DND-41 (cell line): Measurements from ENCODE around the gene WDHD1.

Experiments used
- ATAC-seq: fragments of 200-7000 bp; cut with Tn5 transposase; 3 replicates; pipeline ENCODE4 v1.9.1; 2021; ENCODE audit warnings: low read depth; ENCODE audit not compliant: insufficient read depth
- DNase-seq: peaks from one replicate; pipeline ENCODE4 v3.0.0-alpha.2; 2020
- H2AFZ ChIP-seq: 2 replicates; pipeline ENCODE4 v1.6.0; 2012; ENCODE audit warnings: low read depth, low read length
- H3K27ac ChIP-seq: 2 replicates; pipeline ENCODE4 v1.5.1; 2012; ENCODE audit warnings: low read length, inconsistent platforms
- H3K27me3 ChIP-seq: fragments of 200-600 bp; sonication (generic); 2 replicates; pipeline ENCODE4 v1.6.0; 2012; ENCODE audit warnings: low read length, mild to moderate bottlenecking, inconsistent platforms; ENCODE audit not compliant: insufficient read depth, poor library complexity
- H3K36me3 ChIP-seq: 2 replicates; pipeline ENCODE4 v1.5.1; 2012; ENCODE audit warnings: low read length, inconsistent platforms; ENCODE audit not compliant: insufficient read depth
- H3K4me1 ChIP-seq: 2 replicates; pipeline ENCODE4 v1.5.1; 2012; ENCODE audit warnings: mild to moderate bottlenecking, low read length; ENCODE audit not compliant: insufficient read depth
- H3K4me2 ChIP-seq: 2 replicates; pipeline ENCODE4 v1.6.0; 2012; ENCODE audit warnings: mild to moderate bottlenecking, moderate library complexity, low read length, inconsistent platforms; ENCODE audit not compliant: insufficient read depth
- H3K4me3 ChIP-seq, 2 experiments: fragments of 200-600 bp in 1 of 2; shearing (Covaris generic) in 1 of 2; 2 replicates each; pipeline ENCODE4 v1.5.1; 2012 to 2016; ENCODE audit warnings: inconsistent platforms in 2 of 2, low read length in 2 of 2, mild to moderate bottlenecking in 2 of 2, low read depth in 1 of 2, moderate library complexity in 1 of 2
- H3K79me2 ChIP-seq: 2 replicates; pipeline ENCODE4 v1.6.0; 2012; ENCODE audit warnings: low read length, inconsistent platforms; ENCODE audit not compliant: insufficient read depth
- H3K9ac ChIP-seq: 2 replicates; pipeline ENCODE4 v1.6.0; 2012; ENCODE audit warnings: low read depth, mild to moderate bottlenecking, inconsistent platforms, low read length, moderate library complexity
- H3K9me3 ChIP-seq: 2 replicates; pipeline ENCODE4 v1.5.1; 2012; ENCODE audit warnings: low read length, moderate library complexity, mild to moderate bottlenecking, inconsistent platforms; ENCODE audit not compliant: insufficient read depth, severe bottlenecking
- H4K20me1 ChIP-seq: 2 replicates; pipeline ENCODE4 v1.6.0; 2012; ENCODE audit warnings: low read length; ENCODE audit not compliant: insufficient read depth
- EZH2 ChIP-seq: IDR thresholded peaks from 3 replicates; pipeline ENCODE4 v1.6.1; 2012; ENCODE audit warnings: borderline replicate concordance, low read depth, mild to moderate bottlenecking, moderate library complexity, low read length, inconsistent platforms; ENCODE audit not compliant: severe bottlenecking

The WDHD1 gene

DNA sequence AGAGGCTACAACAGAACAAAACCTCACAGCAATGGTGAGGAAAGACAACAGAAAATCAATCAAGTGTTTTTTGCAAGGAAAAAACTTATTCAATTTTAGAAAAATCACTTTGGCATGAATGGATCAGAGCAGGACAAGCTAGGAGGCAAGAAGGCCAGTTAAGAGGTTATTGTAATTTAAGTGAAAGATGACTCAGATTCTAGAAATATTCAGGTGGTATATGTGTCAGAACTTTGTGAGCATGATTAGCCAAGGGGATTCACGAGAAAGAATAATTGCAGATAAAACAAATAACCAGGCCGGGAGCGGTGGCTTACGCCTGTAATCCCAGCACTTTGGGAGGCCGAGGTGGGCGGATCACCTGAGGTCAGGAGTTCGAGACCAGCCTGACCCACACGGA is 137.0 kb downstream of the WDHD1 start:
- peaks cover 31% of the 10 kb centered on the region; the same call in 1 of the 2 replicates for H3K79me2 ChIP-seq
- H3K4me2 ChIP-seq: no peak overlapping the region
- no peak overlapping the region for H3K27ac ChIP-seq
- no peaks in the 10 kb centered on the region for H3K4me1 ChIP-seq
- H3K4me3 ChIP-seq: no peak overlapping the region
- no peaks in the 10 kb centered on the region for H3K9me3 ChIP-seq
- DNase-seq: no peak
- no peak for ATAC-seq
- H4K20me1 ChIP-seq: peaks cover 2% of the 10 kb centered on the region; the same call in 1 of the 2 replicates
- H3K9ac ChIP-seq: no peak overlapping the region
- no peak for TF ChIP-seq EZH2
- H3K27me3 ChIP-seq: no peaks in the 10 kb centered on the region
- no peaks in the 10 kb centered on the region for H3K36me3 ChIP-seq
- H2AFZ ChIP-seq: no peak overlapping the region
